Measurements from ENCODE around the gene TMEM100.

GRCh38 chr17:55726440-55726839, 3.8 kb upstream of the TMEM100 start:
- TF ChIP-seq EP300 (IDR thresholded peaks at IDR 0.05), result no peak
- TF ChIP-seq POLR2A (IDR thresholded peaks at IDR 0.05), result no peak

Measured in stomach (tissue), 4 donors.